WTC11 (cell line): ENCODE measurements around the gene IRX5. TPM values are rescaled to one million over a fixed set of nuclear protein-coding genes. Genes with fewer than 3 reads are reported as not detected.

ENCODE experiments used
- ATAC-seq: fragments of 200-7000 bp; cut with Tn5 transposase; 2 replicates; pipeline ENCODE4 v1.10.0; 2021; ENCODE audit warnings: mild to moderate bottlenecking, moderate library complexity
- CTCF ChIA-PET: fragments of 300-600 bp; sonication (Branson Sonifier 250); formaldehyde crosslinking; loops from one replicate; lab custom pipeline; 2021; ENCODE audit warnings: antibody characterized with exemption; lab: Charles Lee
- POLR2A ChIA-PET: fragments of 350-600 bp; sonication (Branson Sonifier 250); formaldehyde crosslinking; loops from one replicate; lab custom pipeline; 2021; ENCODE audit warnings: antibody characterized with exemption; lab: Charles Lee
- DNase-seq: peaks from one replicate; pipeline ENCODE4 v3.0.0; 2021; ENCODE audit warnings: low spot score
- H3K27ac Mint-ChIP-seq: 2 replicates; pipeline ENCODE4 v1.8.0; 2021; ENCODE audit warnings: mixed read lengths
- H3K27me3 Mint-ChIP-seq: 2 replicates; pipeline ENCODE4 v1.8.0; 2021; ENCODE audit warnings: low read depth, mild to moderate bottlenecking, moderate library complexity, mixed read lengths
- H3K36me3 Mint-ChIP-seq: 2 replicates; pipeline ENCODE4 v1.8.0; 2021; ENCODE audit warnings: mixed read lengths
- H3K4me1 Mint-ChIP-seq: 2 replicates; pipeline ENCODE4 v1.8.0; 2022; ENCODE audit warnings: mixed read lengths
- H3K4me3 Mint-ChIP-seq: 2 replicates; pipeline ENCODE4 v1.8.0; 2021; ENCODE audit warnings: mild to moderate bottlenecking, moderate library complexity, mixed read lengths
- H3K9me3 Mint-ChIP-seq: 2 replicates; pipeline ENCODE4 v1.8.0; 2021; ENCODE audit warnings: mixed read lengths
- ERG ChIP-seq: fragments of 250-450 bp; sonication (Bioruptor Pico); IDR thresholded peaks from 2 replicates; pipeline ENCODE4 v1.8.0; 2021; ENCODE audit warnings: mild to moderate bottlenecking
- ESRRA ChIP-seq: sonication (generic); formaldehyde crosslinking; IDR thresholded peaks from 2 replicates; pipeline ENCODE4 v1.8.1; 2022; ENCODE audit warnings: mild to moderate bottlenecking, missing genetic modification reagents, borderline replicate concordance
- FOXJ3 ChIP-seq: sonication (generic); formaldehyde crosslinking; IDR thresholded peaks from 2 replicates; pipeline ENCODE4 v1.9.0; 2021; ENCODE audit warnings: missing genetic modification reagents, mild to moderate bottlenecking, borderline replicate concordance
- KAT7 ChIP-seq: sonication (generic); formaldehyde crosslinking; IDR thresholded peaks from 2 replicates; pipeline ENCODE4 v1.8.1; 2023; ENCODE audit warnings: missing genetic modification reagents, mild to moderate bottlenecking, borderline replicate concordance
- MAX ChIP-seq: sonication (generic); formaldehyde crosslinking; IDR thresholded peaks from 2 replicates; pipeline ENCODE4 v1.8.0; 2022; ENCODE audit warnings: mild to moderate bottlenecking, missing genetic modification reagents
- MXD4 ChIP-seq: fragments of 250-450 bp; sonication (Bioruptor Pico); IDR thresholded peaks from 2 replicates; pipeline ENCODE4 v1.8.0; 2021; ENCODE audit warnings: mild to moderate bottlenecking, moderate library complexity, borderline replicate concordance
- NFYB ChIP-seq: sonication (generic); formaldehyde crosslinking; conservative IDR thresholded peaks from 2 replicates; pipeline ENCODE4 v1.8.0; 2022; ENCODE audit warnings: low read depth, missing genetic modification reagents
- RELA ChIP-seq: sonication (generic); formaldehyde crosslinking; IDR thresholded peaks from 2 replicates; pipeline ENCODE4 v1.8.1; 2022; ENCODE audit warnings: missing genetic modification reagents, mild to moderate bottlenecking, borderline replicate concordance
- SMAD3 ChIP-seq: sonication (generic); formaldehyde crosslinking; IDR thresholded peaks from 2 replicates; pipeline ENCODE4 v1.8.0; 2022; ENCODE audit warnings: missing genetic modification reagents, mild to moderate bottlenecking, borderline replicate concordance
- TEAD1 ChIP-seq: sonication (generic); formaldehyde crosslinking; IDR thresholded peaks from 2 replicates; pipeline ENCODE4 v1.8.0; 2022; ENCODE audit warnings: mild to moderate bottlenecking, missing genetic modification reagents
- ZBTB21 ChIP-seq: sonication (generic); formaldehyde crosslinking; IDR thresholded peaks from 2 replicates; pipeline ENCODE4 v1.8.1; 2023; ENCODE audit warnings: mild to moderate bottlenecking, missing genetic modification reagents, borderline replicate concordance
- ZNF121 ChIP-seq: sonication (generic); formaldehyde crosslinking; IDR thresholded peaks from 2 replicates; pipeline ENCODE4 v1.8.0; 2023; ENCODE audit warnings: missing genetic modification reagents
- ZNF263 ChIP-seq: sonication (generic); formaldehyde crosslinking; IDR thresholded peaks from 2 replicates; pipeline ENCODE4 v1.8.1; 2022; ENCODE audit warnings: low read depth, mild to moderate bottlenecking, moderate library complexity, missing genetic modification reagents
- ZNF416 ChIP-seq: fragments of 250-450 bp; sonication (Bioruptor Pico); IDR thresholded peaks from 2 replicates; pipeline ENCODE4 v1.9.0; 2021; ENCODE audit warnings: mild to moderate bottlenecking, inconsistent platforms
- ZNF512 ChIP-seq: sonication (generic); formaldehyde crosslinking; IDR thresholded peaks from 2 replicates; pipeline ENCODE4 v1.8.1; 2022; ENCODE audit warnings: missing genetic modification reagents, borderline replicate concordance
- total RNA-seq: library from RNA; stranded (reverse); gene quantifications from 3 replicates; pipeline ENCODE4 v1.2.3, GENCODE V29; 2021
- TF ChIP-seq, protein P1 (sequence below): sonication (generic); formaldehyde crosslinking; IDR thresholded peaks from 2 replicates; pipeline ENCODE4 v1.8.1; 2023; ENCODE audit warnings: mild to moderate bottlenecking, missing genetic modification reagents, borderline replicate concordance

The IRX5 gene
- total RNA-seq, 1 experiment from 2014 or later = 0.35 TPM

DNA sequence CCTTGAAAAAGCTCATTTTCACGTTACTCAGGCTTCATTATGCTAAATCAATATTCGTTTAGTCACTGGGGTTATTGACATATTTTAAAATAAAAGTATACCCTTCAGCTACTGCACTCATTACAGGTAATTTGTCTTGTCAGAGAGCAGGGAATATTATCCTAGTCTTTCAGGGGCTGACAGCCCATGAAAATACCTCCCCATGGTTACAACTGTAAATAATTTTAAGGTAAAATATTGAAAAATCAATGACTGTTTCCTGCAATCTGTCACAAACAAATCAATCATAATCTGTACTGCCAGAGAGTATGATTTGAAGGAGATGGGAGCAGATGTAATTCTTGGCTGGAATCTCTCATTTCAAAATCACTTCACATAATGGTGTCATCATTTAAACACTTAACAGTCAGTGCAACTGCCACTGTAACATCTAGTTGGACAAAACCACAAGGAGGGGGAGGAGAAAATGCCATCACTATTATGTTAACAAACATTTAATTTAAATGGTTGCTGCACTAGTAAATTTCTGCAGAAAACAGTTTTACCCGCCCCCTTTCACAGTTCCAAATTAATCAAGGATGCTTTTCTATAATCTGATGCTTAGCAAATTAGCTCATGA, 9.3 kb upstream of the IRX5 start (continued):
- TF ChIP-seq ZNF512 (CRISPR knock-in tag) = no peak
- no peak for TF ChIP-seq TEAD1
- no peak for TF ChIP-seq SMAD3 (CRISPR knock-in tag)
- no peak for TF ChIP-seq MAX (CRISPR knock-in tag)
- TF ChIP-seq ZNF416 (CRISPR knock-in tag) = no peak
- TF ChIP-seq, protein P1, sequence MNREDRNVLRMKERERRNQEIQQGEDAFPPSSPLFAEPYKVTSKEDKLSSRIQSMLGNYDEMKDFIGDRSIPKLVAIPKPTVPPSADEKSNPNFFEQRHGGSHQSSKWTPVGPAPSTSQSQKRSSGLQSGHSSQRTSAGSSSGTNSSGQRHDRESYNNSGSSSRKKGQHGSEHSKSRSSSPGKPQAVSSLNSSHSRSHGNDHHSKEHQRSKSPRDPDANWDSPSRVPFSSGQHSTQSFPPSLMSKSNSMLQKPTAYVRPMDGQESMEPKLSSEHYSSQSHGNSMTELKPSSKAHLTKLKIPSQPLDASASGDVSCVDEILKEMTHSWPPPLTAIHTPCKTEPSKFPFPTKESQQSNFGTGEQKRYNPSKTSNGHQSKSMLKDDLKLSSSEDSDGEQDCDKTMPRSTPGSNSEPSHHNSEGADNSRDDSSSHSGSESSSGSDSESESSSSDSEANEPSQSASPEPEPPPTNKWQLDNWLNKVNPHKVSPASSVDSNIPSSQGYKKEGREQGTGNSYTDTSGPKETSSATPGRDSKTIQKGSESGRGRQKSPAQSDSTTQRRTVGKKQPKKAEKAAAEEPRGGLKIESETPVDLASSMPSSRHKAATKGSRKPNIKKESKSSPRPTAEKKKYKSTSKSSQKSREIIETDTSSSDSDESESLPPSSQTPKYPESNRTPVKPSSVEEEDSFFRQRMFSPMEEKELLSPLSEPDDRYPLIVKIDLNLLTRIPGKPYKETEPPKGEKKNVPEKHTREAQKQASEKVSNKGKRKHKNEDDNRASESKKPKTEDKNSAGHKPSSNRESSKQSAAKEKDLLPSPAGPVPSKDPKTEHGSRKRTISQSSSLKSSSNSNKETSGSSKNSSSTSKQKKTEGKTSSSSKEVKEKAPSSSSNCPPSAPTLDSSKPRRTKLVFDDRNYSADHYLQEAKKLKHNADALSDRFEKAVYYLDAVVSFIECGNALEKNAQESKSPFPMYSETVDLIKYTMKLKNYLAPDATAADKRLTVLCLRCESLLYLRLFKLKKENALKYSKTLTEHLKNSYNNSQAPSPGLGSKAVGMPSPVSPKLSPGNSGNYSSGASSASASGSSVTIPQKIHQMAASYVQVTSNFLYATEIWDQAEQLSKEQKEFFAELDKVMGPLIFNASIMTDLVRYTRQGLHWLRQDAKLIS (CRISPR knock-in tag) = no peak
- no peak for TF ChIP-seq ZNF263
- TF ChIP-seq, all 79 proteins: peak for 0

DNA sequence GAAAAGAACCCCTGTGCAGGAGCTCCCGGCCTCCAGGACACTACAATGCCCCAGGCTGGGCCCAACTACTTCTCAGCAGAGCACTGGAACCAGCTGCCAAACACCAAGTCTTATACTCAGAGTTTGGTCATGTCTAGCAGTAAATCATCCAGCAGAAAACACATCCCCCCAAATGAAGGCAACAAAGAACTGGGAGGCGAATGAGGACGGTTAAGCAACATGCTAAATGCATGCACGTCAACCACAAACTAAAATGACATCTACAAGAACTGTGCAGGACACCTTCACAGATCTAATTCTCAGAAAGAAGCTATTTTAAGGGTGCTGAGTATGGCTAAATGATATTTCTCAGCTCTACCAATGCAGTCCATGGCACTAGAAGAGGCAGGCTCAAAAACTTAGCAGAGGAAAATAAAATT, 7.6 kb upstream of the IRX5 start:
- H3K4me1 Mint-ChIP-seq = peaks cover 10% of the 10 kb centered on the region
- no peak for DNase-seq
- no peak overlapping the region for H3K27ac Mint-ChIP-seq
- no peak for ATAC-seq
- ChIA-PET POLR2A (no interaction called here), CTCF (no interaction called here)
- H3K36me3 Mint-ChIP-seq = no peaks in the 10 kb centered on the region
- H3K9me3 Mint-ChIP-seq = no peaks in the 10 kb centered on the region
- H3K4me3 Mint-ChIP-seq = no peak overlapping the region
- H3K27me3 Mint-ChIP-seq = peaks cover 33% of the 10 kb centered on the region
- TF ChIP-seq ESRRA (CRISPR knock-in tag) (no peak), TEAD1 (no peak), FOXJ3 (CRISPR knock-in tag) (no peak), NFYB (no peak), ERG (CRISPR knock-in tag) (no peak), ZNF121 (no peak), KAT7 (no peak), MAX (CRISPR knock-in tag) (no peak)
- TF ChIP-seq, all 79 proteins: peak for 0

- Mint-ChIP-seq H3K27me3 (peaks cover 36% of the 10 kb centered on the region), H3K4me3 (no peak overlapping the region), H3K27ac (no peak overlapping the region), H3K9me3 (no peaks in the 10 kb centered on the region), H3K36me3 (no peaks in the 10 kb centered on the region), H3K4me1 (peaks cover 10% of the 10 kb centered on the region)
- TF ChIP-seq ZBTB21 (CRISPR knock-in tag) (no peak), RELA (CRISPR knock-in tag) (no peak), MXD4 (no peak)
- CTCF ChIA-PET = interaction anchor here (0.6 kb wide), 1 partner anchor 974 kb away, joined by 3 read pairs; no protein-coding TSS in a partner anchor
- DNase-seq = no peak
- POLR2A ChIA-PET = no interaction called here
- ATAC-seq = no peak
These were observed 6.7 kb upstream of the IRX5 start for GRCh38 chr16:54923988-54924387.
